ENCODE data around the gene BRME1.

Gene BRME1

DNA sequence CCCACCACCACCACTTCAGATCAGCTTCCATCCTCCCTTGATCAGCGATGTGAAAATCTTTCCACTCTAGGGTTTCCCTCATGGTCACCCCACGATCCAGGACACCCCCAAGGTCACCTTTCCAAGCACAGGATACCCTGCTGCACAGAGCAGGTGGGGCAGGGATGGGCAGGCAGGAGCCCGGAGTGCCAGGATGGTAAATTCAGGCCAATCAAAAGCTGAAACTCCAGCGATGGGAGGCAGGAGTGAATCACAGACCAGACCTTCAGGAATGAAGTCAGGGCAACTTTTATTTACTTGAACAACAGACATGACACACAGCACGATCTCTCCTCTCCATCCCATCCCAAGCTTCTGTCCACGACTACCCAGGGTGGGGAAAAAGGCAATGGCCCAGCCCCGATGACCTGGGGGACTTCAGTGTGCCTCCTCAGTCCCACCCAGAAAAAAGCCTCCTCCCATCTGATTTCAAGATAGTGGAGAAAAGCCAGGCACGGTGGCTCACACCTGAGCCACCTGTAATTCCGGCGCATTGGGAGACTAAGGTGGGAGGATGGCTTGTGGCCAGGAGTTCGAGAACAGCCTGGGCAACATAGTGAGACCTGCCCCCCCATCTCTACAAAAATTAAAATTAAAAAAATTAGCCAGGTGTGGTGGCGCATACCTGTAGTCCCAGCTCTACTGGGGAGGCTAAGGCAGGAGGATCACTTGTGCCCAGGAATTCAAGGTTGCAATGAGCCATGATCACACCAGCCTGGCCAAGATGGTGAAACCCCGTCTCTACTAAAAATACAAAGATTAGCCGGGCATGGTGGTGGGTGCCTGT, 71.5 kb downstream of the BRME1 start:
- Histone ChIP-seq H3F3A (ENCODE audit: control insufficient read depth, insufficient read depth) (peaks cover 21% of the 10 kb centered on the region), H3K4me1 (ENCODE audit: control insufficient read depth, low read length) (peaks cover 55% of the 10 kb centered on the region), H3K27ac (ENCODE audit: low read depth, low read length) (no peak overlapping the region), H3K9me2 (replicated peaks; ENCODE audit: control insufficient read depth, low read length) (no peaks in the 10 kb centered on the region), H3K79me2 (ENCODE audit: control insufficient read depth, low read length) (no peaks in the 10 kb centered on the region), H4K20me1 (ENCODE audit: control insufficient read depth, insufficient read depth, low read depth, low read length) (no peaks in the 10 kb centered on the region), H3K27me3 (ENCODE audit: control insufficient read depth, low read length) (no peaks in the 10 kb centered on the region), H3K9me3 (ENCODE audit: control insufficient read depth, insufficient read depth, low read length) (no peaks in the 10 kb centered on the region), H3K4me3 (ENCODE audit: low read length) (peak overlapping the region; percentile 71), H3K36me3 (ENCODE audit: control insufficient read depth, low read length) (no peaks in the 10 kb centered on the region), H3K4me2 (ENCODE audit: low read length) (peak overlapping the region; percentile 75)
- TF ChIP-seq EZH2phosphoT487 (IDR thresholded peaks at IDR 0.05; ENCODE audit: borderline replicate concordance, low read length), result no peak
- TF ChIP-seq, protein P1, sequence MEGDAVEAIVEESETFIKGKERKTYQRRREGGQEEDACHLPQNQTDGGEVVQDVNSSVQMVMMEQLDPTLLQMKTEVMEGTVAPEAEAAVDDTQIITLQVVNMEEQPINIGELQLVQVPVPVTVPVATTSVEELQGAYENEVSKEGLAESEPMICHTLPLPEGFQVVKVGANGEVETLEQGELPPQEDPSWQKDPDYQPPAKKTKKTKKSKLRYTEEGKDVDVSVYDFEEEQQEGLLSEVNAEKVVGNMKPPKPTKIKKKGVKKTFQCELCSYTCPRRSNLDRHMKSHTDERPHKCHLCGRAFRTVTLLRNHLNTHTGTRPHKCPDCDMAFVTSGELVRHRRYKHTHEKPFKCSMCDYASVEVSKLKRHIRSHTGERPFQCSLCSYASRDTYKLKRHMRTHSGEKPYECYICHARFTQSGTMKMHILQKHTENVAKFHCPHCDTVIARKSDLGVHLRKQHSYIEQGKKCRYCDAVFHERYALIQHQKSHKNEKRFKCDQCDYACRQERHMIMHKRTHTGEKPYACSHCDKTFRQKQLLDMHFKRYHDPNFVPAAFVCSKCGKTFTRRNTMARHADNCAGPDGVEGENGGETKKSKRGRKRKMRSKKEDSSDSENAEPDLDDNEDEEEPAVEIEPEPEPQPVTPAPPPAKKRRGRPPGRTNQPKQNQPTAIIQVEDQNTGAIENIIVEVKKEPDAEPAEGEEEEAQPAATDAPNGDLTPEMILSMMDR (IDR thresholded peaks at IDR 0.05; ENCODE audit: low read depth, low read length, poor library complexity, severe bottlenecking), result no peak

DNA sequence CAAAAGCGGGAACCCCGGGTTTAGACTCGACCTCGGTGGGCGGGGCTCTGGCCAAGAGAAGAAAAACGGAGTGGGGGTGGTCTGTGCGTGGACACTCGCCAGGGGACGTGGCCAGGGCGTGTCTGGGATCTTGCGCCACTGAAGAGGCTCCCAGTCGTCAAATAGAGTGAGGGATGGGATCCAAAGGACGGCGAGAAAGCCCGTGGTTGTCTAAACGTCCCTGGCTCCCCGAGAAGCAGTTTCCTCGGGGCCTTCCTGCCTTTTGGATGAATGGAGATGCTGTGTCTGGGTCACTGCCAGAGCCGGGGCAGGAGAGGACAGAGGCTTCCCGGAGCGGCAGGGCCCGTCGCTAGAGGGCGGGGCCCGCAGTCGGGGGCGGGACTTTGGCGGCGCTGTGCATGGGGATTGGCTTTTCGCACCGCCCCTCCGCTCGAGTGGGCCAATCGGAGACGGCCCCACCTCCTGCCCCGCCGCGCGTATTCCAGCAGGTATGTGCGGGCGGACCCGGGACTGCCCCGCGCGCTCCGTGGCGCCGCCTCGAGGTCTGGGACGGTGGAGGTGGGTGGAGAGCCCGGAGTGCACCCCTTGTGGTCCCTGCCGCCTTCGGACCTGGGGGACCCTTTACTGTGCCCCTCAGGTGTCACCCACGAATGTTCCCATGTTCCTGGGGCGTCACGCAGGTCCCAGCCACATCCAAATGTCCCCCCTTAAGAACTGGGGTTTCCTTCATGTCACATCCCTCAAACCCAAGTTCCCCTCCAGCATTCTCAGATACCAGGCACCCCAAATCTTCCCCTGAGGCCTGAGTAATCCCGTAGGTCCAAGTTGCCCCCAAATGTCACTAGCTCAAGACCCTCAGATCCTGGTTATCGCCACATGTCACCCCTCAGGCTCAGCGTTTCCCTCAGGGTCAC, 72.3 kb downstream of the BRME1 start:
- H3K79me2 ChIP-seq (ENCODE audit: control insufficient read depth, low read length), result no peaks in the 10 kb centered on the region
- H3F3A ChIP-seq (ENCODE audit: control insufficient read depth, insufficient read depth), result peaks cover 20% of the 10 kb centered on the region
- no peaks in the 10 kb centered on the region for H3K36me3 ChIP-seq (ENCODE audit: control insufficient read depth, low read length)
- peak overlapping the region; percentile 75 for H3K4me2 ChIP-seq (ENCODE audit: low read length)
- H3K9me2 ChIP-seq (replicated peaks; ENCODE audit: control insufficient read depth, low read length), result no peaks in the 10 kb centered on the region
- no peaks in the 10 kb centered on the region for H4K20me1 ChIP-seq (ENCODE audit: control insufficient read depth, insufficient read depth, low read depth, low read length)
- peak overlapping the region; percentile 71 for H3K4me3 ChIP-seq (ENCODE audit: low read length)
- no peaks in the 10 kb centered on the region for H3K9me3 ChIP-seq (ENCODE audit: control insufficient read depth, insufficient read depth, low read length)
- H3K27ac ChIP-seq (ENCODE audit: low read depth, low read length), result no peak overlapping the region
- no peak for TF ChIP-seq EZH2phosphoT487 (IDR thresholded peaks at IDR 0.05; ENCODE audit: borderline replicate concordance, low read length)
- TF ChIP-seq, protein P1 (IDR thresholded peaks at IDR 0.05; ENCODE audit: low read depth, low read length, poor library complexity, severe bottlenecking), result peak; percentile 83
- H3K4me1 ChIP-seq (ENCODE audit: control insufficient read depth, low read length), result peaks cover 46% of the 10 kb centered on the region
- no peaks in the 10 kb centered on the region for H3K27me3 ChIP-seq (ENCODE audit: control insufficient read depth, low read length)

Measured in DOHH2 (cell line).